ENCODE results near the gene FN1.

Gene FN1

GRCh38 chr2:215405722-215406581, 29.9 kb downstream of the FN1 start:
- DNase-seq, result no peak

GRCh38 chr2:215404348-215405012, 31.4 kb downstream of the FN1 start:
- no peak for DNase-seq

GRCh38 chr2:215403441-215404347, 32.2 kb downstream of the FN1 start:
- no peak for DNase-seq

GRCh38 chr2:215401896-215402379, 33.9 kb downstream of the FN1 start:
- DNase-seq, result no peak

GRCh38 chr2:215399067-215399716, 36.7 kb downstream of the FN1 start:
- DNase-seq, result no peak

GRCh38 chr2:215397632-215398341, 38.1 kb downstream of the FN1 start:
- DNase-seq, result no peak

- DNase-seq, result no peak
Observed at GRCh38 chr2:215396595-215397313, 39.1 kb downstream of the FN1 start.

GRCh38 chr2:215395687-215396460, 40.0 kb downstream of the FN1 start:
- DNase-seq, result no peak

GRCh38 chr2:215394102-215394805, 41.6 kb downstream of the FN1 start:
- no peak for DNase-seq

GRCh38 chr2:215392687-215393270, 43.1 kb downstream of the FN1 start:
- no peak for DNase-seq

- no peak for DNase-seq
Observed at GRCh38 chr2:215392164-215392563, 43.7 kb downstream of the FN1 start.

- no peak for DNase-seq
Observed at GRCh38 chr2:215391531-215391930, 44.3 kb downstream of the FN1 start.

GRCh38 chr2:215390550-215390913, 45.3 kb downstream of the FN1 start:
- no peak for DNase-seq

GRCh38 chr2:215388002-215388728, 47.7 kb downstream of the FN1 start:
- no peak for DNase-seq

- DNase-seq, result no peak
Observed at GRCh38 chr2:215386566-215386965, 49.3 kb downstream of the FN1 start.

GRCh38 chr2:215384710-215385109, 51.2 kb downstream of the FN1 start:
- DNase-seq, result no peak

GRCh38 chr2:215383652-215384279, 52.1 kb downstream of the FN1 start:
- DNase-seq, result no peak

GRCh38 chr2:215382480-215382879, 53.4 kb downstream of the FN1 start:
- no peak for DNase-seq

All from kidney glomerular epithelial cell (primary cell).